ENCODE data around the gene SHCBP1L.
"Not testable (repeated sequence)": the region's sequence is repeated elsewhere in the genome, so short reads cannot be mapped to it uniquely, and the experiment has no call there.

SHCBP1L gene

GRCh38 chr1:182965096-182965495, 12.1 kb upstream of the SHCBP1L start:
- no peak for DNase-seq (ENCODE audit: low spot score)

- DNase-seq (ENCODE audit: low spot score), result peak; percentile 93
Observed at GRCh38 chr1:182962554-182963115, 9.7 kb upstream of the SHCBP1L start.

GRCh38 chr1:182960046-182960445, 7.1 kb upstream of the SHCBP1L start:
- no peak for DNase-seq (ENCODE audit: low spot score)

- DNase-seq (ENCODE audit: low spot score), result no peak
Observed at GRCh38 chr1:182957902-182958395, 5.0 kb upstream of the SHCBP1L start.

GRCh38 chr1:182956708-182957365, 3.9 kb upstream of the SHCBP1L start:
- no peak for DNase-seq (ENCODE audit: low spot score)

- peak; percentile 96 for DNase-seq (ENCODE audit: low spot score)
Observed at GRCh38 chr1:182955596-182956588, 2.9 kb upstream of the SHCBP1L start.

GRCh38 chr1:182953826-182954225, 860 bp upstream of the SHCBP1L start:
- DNase-seq (ENCODE audit: low spot score), result no peak

GRCh38 chr1:182943336-182943735, 9.6 kb downstream of the SHCBP1L start:
- not testable (repeated sequence) for DNase-seq (ENCODE audit: low spot score)

- not testable (repeated sequence) for DNase-seq (ENCODE audit: low spot score)
Observed at GRCh38 chr1:182942145-182942544, 10.8 kb downstream of the SHCBP1L start.

GRCh38 chr1:182939413-182939812, 13.6 kb downstream of the SHCBP1L start:
- no peak for DNase-seq (ENCODE audit: low spot score)

GRCh38 chr1:182935716-182936115, 17.2 kb downstream of the SHCBP1L start:
- no peak for DNase-seq (ENCODE audit: low spot score)

- DNase-seq (ENCODE audit: low spot score), result no peak
Observed at GRCh38 chr1:182930985-182931384, 22.0 kb downstream of the SHCBP1L start.

- no peak for DNase-seq (ENCODE audit: low spot score)
Observed at GRCh38 chr1:182927693-182928433, 25.1 kb downstream of the SHCBP1L start.

GRCh38 chr1:182925661-182926060, 27.3 kb downstream of the SHCBP1L start:
- DNase-seq (ENCODE audit: low spot score), result no peak

GRCh38 chr1:182917378-182917777, 35.6 kb downstream of the SHCBP1L start:
- DNase-seq (ENCODE audit: low spot score), result no peak

GRCh38 chr1:182913401-182913800, 39.6 kb downstream of the SHCBP1L start:
- DNase-seq (ENCODE audit: low spot score), result no peak

- DNase-seq (ENCODE audit: low spot score), result no peak
Observed at GRCh38 chr1:182910143-182910542, 42.8 kb downstream of the SHCBP1L start.

GRCh38 chr1:182909578-182909977, 43.4 kb downstream of the SHCBP1L start:
- DNase-seq (ENCODE audit: low spot score), result no peak

GRCh38 chr1:182905321-182905720, 47.6 kb downstream of the SHCBP1L start:
- no peak for DNase-seq (ENCODE audit: low spot score)

GRCh38 chr1:182901946-182902345, 51.0 kb downstream of the SHCBP1L start:
- DNase-seq (ENCODE audit: low spot score), result not testable (repeated sequence)

GRCh38 chr1:182897696-182898095, 55.3 kb downstream of the SHCBP1L start:
- DNase-seq (ENCODE audit: low spot score), result no peak

All from kidney tubule cell (primary cell).